NOMO-1 treated with DMSO at 0.1 percent for 48 hours (cell line): ENCODE results near the gene ADH5.
"Not testable (repeated sequence)": the region's sequence is repeated elsewhere in the genome, so short reads cannot be mapped to it uniquely, and the experiment has no call there.

ENCODE experiments used
- DNase-seq: peaks from one replicate; lab custom pipeline; 2025; ENCODE audit not compliant: unreplicated experiment; lab: John Stamatoyannopoulos, UW

Gene ADH5

GRCh38 chr4:99038213-99038612 lies 50.4 kb downstream of the ADH5 start:
- no peak for DNase-seq

DNA sequence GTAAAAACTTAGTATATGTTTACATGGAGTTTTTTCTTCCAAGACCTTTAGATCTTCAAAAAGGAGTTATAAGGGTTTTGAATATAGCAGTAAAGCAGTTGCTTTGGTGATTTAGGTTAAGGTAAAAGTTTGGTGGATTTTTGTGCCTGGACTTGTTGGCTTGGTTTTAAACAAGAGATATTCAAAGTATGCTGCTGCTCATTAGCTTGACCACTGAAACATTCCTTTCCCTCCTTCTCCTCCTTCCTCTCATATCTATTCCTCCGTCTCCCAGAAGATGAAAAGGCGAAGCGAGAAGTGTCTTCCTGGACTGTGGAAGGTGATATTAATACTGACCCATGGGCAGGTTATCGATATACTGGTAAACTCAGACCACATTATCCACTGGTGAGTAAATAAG lies 54.6 kb downstream of the ADH5 start:
- no peak for DNase-seq

DNA sequence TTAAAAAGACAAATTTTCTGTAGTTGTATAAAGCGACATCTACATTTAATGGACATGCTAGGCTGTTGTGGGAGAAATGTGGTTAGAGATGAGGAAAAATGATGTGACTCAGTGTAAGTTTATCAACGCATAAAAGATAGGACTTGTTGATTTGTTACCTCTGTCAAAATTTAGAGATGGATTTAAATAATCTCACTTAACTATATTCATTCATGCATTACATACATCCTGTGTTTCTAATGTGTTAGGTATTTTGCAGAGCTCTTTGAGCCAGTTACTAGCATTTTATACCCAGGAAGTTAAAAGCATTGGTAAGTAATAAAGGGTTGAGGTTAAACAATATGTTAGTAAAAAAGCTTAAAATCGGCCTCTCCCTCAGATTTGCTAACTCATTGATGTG lies 58.7 kb downstream of the ADH5 start:
- DNase-seq = no peak

- DNase-seq = no peak
These were observed 59.4 kb downstream of the ADH5 start for GRCh38 chr4:99029018-99029735.

- DNase-seq = no peak
These were observed 60.4 kb downstream of the ADH5 start for GRCh38 chr4:99028187-99028586.

- no peak for DNase-seq
These were observed 61.3 kb downstream of the ADH5 start for GRCh38 chr4:99027304-99027703.

DNA sequence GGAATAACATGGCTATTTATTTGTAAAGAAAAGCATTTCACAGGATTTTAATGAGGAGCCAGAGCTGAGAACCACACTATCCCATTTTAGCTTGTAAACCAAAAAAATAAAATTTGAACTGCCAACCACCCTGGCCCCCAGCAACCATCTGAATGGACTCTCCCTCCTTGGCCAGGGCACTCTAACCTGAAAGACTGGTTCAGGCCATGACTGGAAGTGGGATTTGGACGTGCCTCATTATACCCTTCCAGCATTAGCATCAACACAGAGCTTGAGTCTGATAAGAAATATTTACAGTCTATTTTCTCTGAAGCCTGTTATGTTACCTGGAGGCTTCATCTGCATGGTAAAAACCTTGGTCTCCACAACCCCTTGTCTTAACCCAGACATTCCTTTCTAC lies 63.1 kb downstream of the ADH5 start:
- no peak for DNase-seq

DNA sequence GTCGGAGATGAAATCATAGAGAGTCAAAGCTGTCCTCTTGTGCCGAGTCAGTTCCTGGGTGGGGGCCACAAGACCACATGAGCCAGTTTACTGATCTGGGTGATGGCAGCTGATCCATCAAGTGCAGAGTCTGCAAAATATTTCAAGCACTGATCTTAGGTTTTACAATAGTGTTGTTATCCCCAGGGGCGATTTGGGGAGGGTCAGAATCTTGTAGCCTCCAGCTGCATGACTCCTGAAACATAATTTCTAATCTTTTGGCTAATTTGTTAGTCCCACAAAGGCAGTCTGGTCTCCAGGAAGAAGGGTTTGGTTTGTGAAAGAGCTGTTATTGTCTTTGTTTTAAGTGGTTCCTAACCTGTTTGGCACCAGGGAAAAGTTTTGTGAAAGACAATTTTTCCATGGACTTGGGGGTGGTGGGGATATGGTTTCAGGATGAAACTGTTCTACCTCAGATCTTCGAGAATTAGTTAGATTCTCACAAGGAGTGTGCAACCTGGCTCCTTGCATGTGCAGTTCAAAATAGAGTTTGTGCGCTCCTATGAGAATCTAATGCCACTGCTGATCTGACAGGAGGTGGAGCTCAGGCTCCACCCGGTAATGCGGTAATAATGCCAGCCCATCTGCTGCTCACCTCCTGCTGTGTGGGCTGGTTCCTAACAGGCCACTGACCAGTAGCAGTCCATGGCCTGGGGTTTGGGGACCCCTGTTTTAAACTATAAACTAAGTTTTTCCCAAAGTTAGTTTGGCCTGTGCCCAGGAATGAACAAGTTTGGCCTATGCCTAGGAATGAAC lies 63.9 kb downstream of the ADH5 start:
- DNase-seq = no peak

GRCh38 chr4:99023800-99024251 lies 64.8 kb downstream of the ADH5 start:
- not testable (repeated sequence) for DNase-seq

GRCh38 chr4:99022566-99022965 lies 66.0 kb downstream of the ADH5 start:
- no peak for DNase-seq

DNA sequence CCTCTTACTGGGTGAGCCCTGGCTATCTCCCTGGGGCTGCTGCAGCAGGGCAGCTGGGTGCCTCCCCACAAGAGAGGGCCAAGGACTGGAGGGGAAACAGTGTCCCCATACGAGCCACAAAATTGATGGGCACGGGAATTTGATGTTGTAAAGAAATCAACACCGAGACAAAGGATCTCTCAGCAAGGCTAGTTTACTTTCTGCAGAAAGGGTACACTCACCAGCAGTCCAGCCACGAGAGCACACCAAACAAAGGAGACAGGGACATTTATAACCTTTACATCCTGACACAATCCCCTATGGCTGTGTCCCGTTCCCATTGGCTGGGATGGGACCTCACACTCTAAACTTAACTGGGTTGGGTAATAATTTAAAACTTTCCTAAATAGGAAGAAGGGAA lies 67.2 kb downstream of the ADH5 start:
- DNase-seq = no peak
